K562 (cell line): Measurements from ENCODE around the gene MAN1B1. TPM values are rescaled to one million over a fixed set of nuclear protein-coding genes. Genes with fewer than 3 reads are reported as not detected.

ENCODE experiments used
- ATAC-seq: fragments of 200-7000 bp; cut with Tn5 transposase; 3 replicates; pipeline ENCODE4 v1.9.1; 2020; ENCODE audit warnings: moderate library complexity
- BruUV-seq: library from RNA; stranded (reverse); fragments of 400-500 nt; replicated peaks from 2 replicates; lab custom pipeline; 2021; lab: Mats Ljungman, UMichigan
- CTCF ChIA-PET: fragments of 300-600 bp; formaldehyde crosslinking; extraction: SDS; loops from one replicate; lab custom pipeline; 2021; ENCODE audit warnings: low intra/inter-chr PET ratio; lab: Yijun Ruan, JAX
- POLR2A ChIA-PET: fragments of 300-600, 350-650 bp; sonication (Branson Sonifier 250); formaldehyde crosslinking; extraction: SDS; loops from one replicate; lab custom pipeline; 2021; ENCODE audit warnings: antibody characterized with exemption, inconsistent platforms; lab: Yijun Ruan, JAX
- DNase-seq, 4 experiments: peaks; one replicate each; pipeline versions ENCODE4 v3.0.0 to v3.0.0-alpha.2; 2011 to 2018; ENCODE audit warnings: low spot score in 3 of 4, mixed read lengths in 3 of 4; ENCODE audit errors: extremely low read depth in 1 of 4
- FAIRE-seq: peaks from 2 replicates; lab custom pipeline; 2011; peaks lifted over from hg19 to GRCh38; lab: Jason Lieb, UNC
- H2AFZ ChIP-seq: 2 replicates; pipeline ENCODE4 v1.6.0; 2011; ENCODE audit warnings: low read depth, low read length, control low read depth, inconsistent platforms
- H3K27ac ChIP-seq: fragments of 200-600 bp; 3 replicates; pipeline ENCODE4 v1.8.0; 2011; ENCODE audit warnings: low read depth, mild to moderate bottlenecking, control low read depth, inconsistent platforms, low read length, moderate library complexity, mixed read lengths; ENCODE audit errors: extremely low read depth
- H3K27me3 ChIP-seq, 2 experiments: fragments of 300-600 bp in 1 of 2; 2 replicates in 1 of 2; 3 replicates in 1 of 2; pipeline versions ENCODE4 v1.6.0 to v1.8.0; 2011; ENCODE audit warnings: inconsistent platforms in 2 of 2, low read length in 2 of 2, mild to moderate bottlenecking in 1 of 2, mixed read lengths in 1 of 2, moderate library complexity in 1 of 2; ENCODE audit not compliant: control insufficient read depth in 2 of 2, insufficient read depth in 2 of 2
- H3K36me3 ChIP-seq: fragments of 300-600 bp; 3 replicates; pipeline ENCODE4 v1.8.0; 2011; ENCODE audit warnings: mild to moderate bottlenecking, low read length, inconsistent platforms; ENCODE audit not compliant: control insufficient read depth, insufficient read depth
- H3K4me1 ChIP-seq, 2 experiments: fragments of 200-600 bp in 1 of 2; replicated peaks in 1 of 2; 2 replicates in 1 of 2; 3 replicates in 1 of 2; pipeline versions ENCODE4 v1.5.1 to v1.8.0; 2011; ENCODE audit warnings: inconsistent platforms in 2 of 2, low read length in 2 of 2, mild to moderate bottlenecking in 1 of 2, mixed read lengths in 1 of 2, moderate library complexity in 1 of 2; ENCODE audit not compliant: control insufficient read depth in 2 of 2, insufficient read depth in 2 of 2
- H3K4me2 ChIP-seq: 2 replicates; pipeline ENCODE4 v1.6.1; 2011; ENCODE audit warnings: low read length, control low read depth, inconsistent platforms, mixed read lengths; ENCODE audit not compliant: insufficient read depth
- H3K4me3 ChIP-seq: fragments of 200-600 bp; sonication (generic), shearing (Covaris generic); 2 replicates; pipeline ENCODE4 v1.5.1; 2016; ENCODE audit warnings: control low read depth, inconsistent platforms
- H3K79me2 ChIP-seq: fragments of 200-600 bp; 3 replicates; pipeline ENCODE4 v1.8.0; 2011; ENCODE audit warnings: low read length, inconsistent platforms; ENCODE audit not compliant: control insufficient read depth, insufficient read depth
- H3K9ac ChIP-seq, 2 experiments: 2 replicates each; pipeline versions ENCODE4 v1.6.0 to v1.6.1; 2011; ENCODE audit warnings: low read depth in 2 of 2, low read length in 2 of 2, control low read depth in 1 of 2, inconsistent platforms in 1 of 2, mild to moderate bottlenecking in 1 of 2, mixed read lengths in 1 of 2; ENCODE audit not compliant: insufficient read depth in 1 of 2
- H3K9me1 ChIP-seq: one replicate; pipeline ENCODE4 v1.6.0; 2011; ENCODE audit warnings: inconsistent platforms, mild to moderate bottlenecking, low read length, moderate library complexity; ENCODE audit not compliant: control insufficient read depth, insufficient read depth
- H3K9me3 ChIP-seq: replicated peaks from 2 replicates; pipeline ENCODE4 v1.5.1; 2011; ENCODE audit warnings: low read depth, low read length, inconsistent platforms; ENCODE audit not compliant: control insufficient read depth, insufficient read depth
- H4K20me1 ChIP-seq: replicated peaks from 2 replicates; pipeline ENCODE4 v1.6.1; 2011; ENCODE audit warnings: low read length, inconsistent platforms, mixed read lengths; ENCODE audit not compliant: control insufficient read depth, insufficient read depth
- BRD9 ChIP-seq: fragments of 450-650 bp; IDR thresholded peaks from 2 replicates; pipeline ENCODE4 v1.6.1; 2018; ENCODE audit warnings: low read depth; ENCODE audit not compliant: partially characterized antibody
- CTCF ChIP-seq, 3 experiments: IDR thresholded peaks in 2 of 3; conservative IDR thresholded peaks in 1 of 3; 2 replicates each; pipeline ENCODE4 v1.5.1; 2011 to 2012; ENCODE audit warnings: low read length in 3 of 3, mild to moderate bottlenecking in 3 of 3, control low read depth in 2 of 3, improper control_type of control experiment in 1 of 3, inconsistent platforms in 1 of 3, low read depth in 1 of 3, mixed read lengths in 1 of 3, moderate library complexity in 1 of 3; ENCODE audit not compliant: insufficient read depth in 2 of 3
- KDM5B ChIP-seq: fragments of 200-600 bp; sonication (generic); IDR thresholded peaks from 2 replicates; pipeline ENCODE4 v1.6.1; 2012; ENCODE audit warnings: low read depth, mild to moderate bottlenecking, moderate library complexity, low read length, control low read depth, inconsistent platforms; ENCODE audit not compliant: insufficient replicate concordance
- NR2C2 ChIP-seq, 2 experiments: fragments of 200-800 bp in 1 of 2; sonication (Bioruptor generic) in 1 of 2; sonication (generic) in 1 of 2; formaldehyde crosslinking in 1 of 2; IDR thresholded peaks; 2 replicates each; pipeline versions ENCODE4 v1.6.1 to v1.8.0; 2016 to 2022; ENCODE audit warnings: mild to moderate bottlenecking in 1 of 2, missing compliant biosample characterization in 1 of 2, missing genetic modification characterization in 1 of 2, missing genetic modification reagents in 1 of 2
- PHF21A ChIP-seq: fragments of 450-650 bp; IDR thresholded peaks from 2 replicates; pipeline ENCODE4 v1.6.1; 2017; ENCODE audit warnings: low read depth, borderline replicate concordance
- WGBS: fragments of 100-300 bp; shearing (Covaris generic); methylation state at CpG from one replicate; pipeline ENCODE4 v1.1.6; 2016; ENCODE audit warnings: low coverage, mixed read lengths; ENCODE audit not compliant: insufficient coverage; ENCODE audit errors: missing lambda C conversion rate; 5-methylcytosine and 5-hydroxymethylcytosine counted together
- in situ Hi-C: fragments of 300-500 bp; cut with MboI; formaldehyde crosslinking; loops from 4 replicates; pipeline ENCODE4 v1.15.0; 2018; ENCODE audit warnings: inconsistent platforms, mixed read lengths
- intact Hi-C: fragments of 100-400 bp; cut with micrococcal nuclease; formaldehyde crosslinking; loops from 2 replicates; pipeline ENCODE4 v1.14.2; 2022
- polyA plus RNA-seq, 8 experiments: library from polyadenylated mRNA; depleted of rRNA in 4 of 8; stranded (reverse) in 5 of 8; unstranded in 3 of 8; fragments of >200 nt; fragmentation: Nextera tagmentation in 2 of 8; fragmentation: Illumina TruSeq in 1 of 8; extraction: Ambion mirVana in 2 of 8; extraction: Trizol in 1 of 8; gene quantifications; 2 replicates each; pipeline versions ENCODE4 v1.2.1 to v1.2.3, GENCODE V29; 2011 to 2014; ENCODE audit warnings: inconsistent platforms in 1 of 8, missing spikeins in 1 of 8
- total RNA-seq, 7 experiments: library from RNA; depleted of rRNA in 6 of 7; stranded (reverse); fragments of >200 nt in 6 of 7; fragmentation: Illumina TruSeq in 2 of 7; extraction: Trizol in 2 of 7; gene quantifications; 2 replicates each; pipeline versions ENCODE4 v1.2.1 to v1.2.3, GENCODE V29; 2011 to 2021; ENCODE audit warnings: low replicate concordance in 1 of 7

MAN1B1 gene
- total and polyA plus RNA-seq, 9 of the 15 experiments (the other 6 are each of a cell fraction or from before 2014, with no cell fraction given), result 0.55 to 36.6 (median 27.3) TPM

GRCh38 chr9:137116728-137117127, 29.9 kb downstream of the MAN1B1 start:
- peak overlapping the region; percentile 35; the same call in 1 of the 3 replicates for H3K27ac ChIP-seq
- intact Hi-C loops (loop anchor here (5.0 kb wide), 1 partner anchor 64 kb away; the partner anchor contains the start of gene ENTPD2), in situ Hi-C loops (no loop called here)
- H3K4me3 ChIP-seq, result no peak overlapping the region
- 27% methylated on average over 17 of the region's 17 CpGs for WGBS
- POLR2A ChIA-PET, result interaction anchor here (1.0 kb wide), 1 partner anchor 10 kb away, joined by 3 read pairs; no protein-coding TSS in a partner anchor
- ATAC-seq (no peak), DNase-seq (peak in 1 of 4 experiments; percentile 66), FAIRE-seq (peak; percentile 37)
- BruUV-seq, result no TSS peak
- no peaks in the 10 kb centered on the region for H4K20me1 ChIP-seq
- no peaks in the 10 kb centered on the region for H3K27me3 ChIP-seq
- peak overlapping the region in 1 of 2 experiments; percentile 82; a peak in 1 of 4 replicates for H3K9ac ChIP-seq
- peaks cover 18 to 54% of the 10 kb centered on the region in 2 experiments for H3K4me1 ChIP-seq
- peak overlapping the region; percentile 58 for H3K4me2 ChIP-seq
- no peak for TF ChIP-seq BRD9
- peak; percentile 19 for TF ChIP-seq KDM5B
- TF ChIP-seq CTCF (IDR thresholded peaks at IDR 0.05 in 2 of 3, conservative IDR thresholded peaks at IDR 0.05 in 1 of 3; ENCODE audit: insufficient read depth in 2 of 3, low read depth in 1 of 3, low read length in 3 of 3), result 0 out of 6 replicates have a peak, but pooled peaks of 1 of the 3 experiments have one; percentile 2
- TF ChIP-seq NR2C2 (CRISPR knock-in tag; IDR thresholded peaks at IDR 0.05), result no peak
- TF ChIP-seq NR2C2 (tag; IDR thresholded peaks at IDR 0.05), result no peak
- peak; percentile 60; the same call in 1 of the 2 replicates for TF ChIP-seq PHF21A
- H2AFZ ChIP-seq, result peak overlapping the region; percentile 44; the same call in 1 of the 2 replicates
- peaks cover 18% of the 10 kb centered on the region; the same call in 2 of the 3 replicates for H3K36me3 ChIP-seq
- CTCF ChIA-PET, result no interaction called here
- no peaks in the 10 kb centered on the region for H3K9me1 ChIP-seq
- H3K79me2 ChIP-seq, result peaks cover 27% of the 10 kb centered on the region
- no peaks in the 10 kb centered on the region for H3K9me3 ChIP-seq
